ENCODE results near the gene PTK6.

DNA sequence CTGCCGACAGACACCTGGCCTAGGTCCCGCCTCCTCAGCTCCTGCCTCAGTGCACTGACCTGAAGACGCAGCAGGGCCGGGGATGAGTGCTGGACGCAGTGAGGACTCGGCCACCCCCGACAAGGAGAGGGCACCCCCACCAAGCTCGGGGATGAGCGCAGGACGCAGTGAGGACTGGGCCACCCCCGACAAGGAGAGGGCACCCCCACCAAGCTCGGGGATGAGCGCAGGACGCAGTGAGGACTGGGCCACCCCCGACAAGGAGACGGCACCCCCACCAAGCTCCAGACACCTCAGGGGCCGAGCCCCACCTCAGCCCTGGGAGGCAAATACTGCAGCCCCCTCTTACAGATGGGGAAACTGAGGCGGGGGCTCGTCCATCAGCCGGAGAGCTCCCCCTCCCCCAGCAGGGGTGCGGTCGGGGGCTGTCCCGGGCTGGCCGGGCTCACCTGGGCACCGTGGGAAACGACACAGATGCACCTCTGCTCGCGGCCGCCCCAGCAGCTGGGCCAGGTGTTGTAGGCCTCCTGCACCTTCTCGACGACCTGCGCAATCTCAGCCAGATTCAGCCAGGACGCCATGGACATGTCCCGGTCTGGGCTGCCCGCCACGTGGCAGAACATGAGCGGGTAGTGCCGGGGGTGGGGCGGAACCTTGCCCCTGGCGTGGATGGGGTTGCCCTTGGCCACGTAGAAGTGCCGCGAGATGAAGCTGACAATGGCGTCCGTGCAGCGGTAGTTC lies 29.4 kb upstream of the PTK6 start:
- TF ChIP-seq, protein P1, sequence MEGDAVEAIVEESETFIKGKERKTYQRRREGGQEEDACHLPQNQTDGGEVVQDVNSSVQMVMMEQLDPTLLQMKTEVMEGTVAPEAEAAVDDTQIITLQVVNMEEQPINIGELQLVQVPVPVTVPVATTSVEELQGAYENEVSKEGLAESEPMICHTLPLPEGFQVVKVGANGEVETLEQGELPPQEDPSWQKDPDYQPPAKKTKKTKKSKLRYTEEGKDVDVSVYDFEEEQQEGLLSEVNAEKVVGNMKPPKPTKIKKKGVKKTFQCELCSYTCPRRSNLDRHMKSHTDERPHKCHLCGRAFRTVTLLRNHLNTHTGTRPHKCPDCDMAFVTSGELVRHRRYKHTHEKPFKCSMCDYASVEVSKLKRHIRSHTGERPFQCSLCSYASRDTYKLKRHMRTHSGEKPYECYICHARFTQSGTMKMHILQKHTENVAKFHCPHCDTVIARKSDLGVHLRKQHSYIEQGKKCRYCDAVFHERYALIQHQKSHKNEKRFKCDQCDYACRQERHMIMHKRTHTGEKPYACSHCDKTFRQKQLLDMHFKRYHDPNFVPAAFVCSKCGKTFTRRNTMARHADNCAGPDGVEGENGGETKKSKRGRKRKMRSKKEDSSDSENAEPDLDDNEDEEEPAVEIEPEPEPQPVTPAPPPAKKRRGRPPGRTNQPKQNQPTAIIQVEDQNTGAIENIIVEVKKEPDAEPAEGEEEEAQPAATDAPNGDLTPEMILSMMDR (IDR thresholded peaks at IDR 0.05 in 4 of 5, conservative IDR thresholded peaks at IDR 0.05 in 1 of 5): no peak
- TF ChIP-seq POLR2A (IDR thresholded peaks at IDR 0.05): no peak

Measured in gastrocnemius medialis (tissue), 4 donors.